GM18520 (cell line): ENCODE data around the gene SPEM3.

ENCODE experiments used
- ATAC-seq: cut with Tn5 transposase; IDR thresholded peaks from one replicate; pipeline ENCODE4 v1.9.1; 2021; ENCODE audit not compliant: unreplicated experiment

Gene SPEM3

GRCh38 chr17:7403977-7404736 lies 24.5 kb upstream of the SPEM3 start, which contains the start of gene TMEM256:
TMEM256 (minus strand) TSS chr17:7404097; CDS start chr17:7404084, 13 bp downstream.
- peak; percentile 92 for ATAC-seq

- no peak for ATAC-seq
These were observed 23.8 kb upstream of the SPEM3 start for GRCh38 chr17:7404737-7405349.

- ATAC-seq, result no peak
These were observed 23.1 kb upstream of the SPEM3 start for GRCh38 chr17:7405350-7406234.

- no peak for ATAC-seq
These were observed 22.3 kb upstream of the SPEM3 start for GRCh38 chr17:7406235-7406825.

- ATAC-seq, result no peak
These were observed 21.6 kb upstream of the SPEM3 start for GRCh38 chr17:7407082-7407481.

GRCh38 chr17:7407485-7408251 lies 21.0 kb upstream of the SPEM3 start, which contains the start of gene NLGN2:
NLGN2 (plus strand) TSS chr17:7407845; CDS start chr17:7408256, 411 bp downstream.
- no peak for ATAC-seq

- no peak for ATAC-seq
These were observed 20.4 kb upstream of the SPEM3 start for GRCh38 chr17:7408252-7408727.

GRCh38 chr17:7408863-7409262 lies 19.8 kb upstream of the SPEM3 start:
- no peak for ATAC-seq

- no peak for ATAC-seq
These were observed 18.9 kb upstream of the SPEM3 start for GRCh38 chr17:7409716-7410115.

GRCh38 chr17:7410634-7411426 lies 17.8 kb upstream of the SPEM3 start:
- ATAC-seq, result no peak

- no peak for ATAC-seq
These were observed 17.3 kb upstream of the SPEM3 start for GRCh38 chr17:7411427-7411750.

- ATAC-seq, result no peak
These were observed 15.2 kb upstream of the SPEM3 start for GRCh38 chr17:7413346-7413985.

- no peak for ATAC-seq
These were observed 13.8 kb upstream of the SPEM3 start for GRCh38 chr17:7414837-7415236.

- no peak for ATAC-seq
These were observed 12.9 kb upstream of the SPEM3 start for GRCh38 chr17:7415784-7416183.

GRCh38 chr17:7416323-7416722 lies 12.3 kb upstream of the SPEM3 start:
- ATAC-seq, result no peak

- no peak for ATAC-seq
These were observed 11.5 kb upstream of the SPEM3 start for GRCh38 chr17:7417056-7417655.

- no peak for ATAC-seq
These were observed 10.0 kb upstream of the SPEM3 start for GRCh38 chr17:7418472-7419152.
